ENCODE data around the gene HMCN2.

The HMCN2 gene

DNA sequence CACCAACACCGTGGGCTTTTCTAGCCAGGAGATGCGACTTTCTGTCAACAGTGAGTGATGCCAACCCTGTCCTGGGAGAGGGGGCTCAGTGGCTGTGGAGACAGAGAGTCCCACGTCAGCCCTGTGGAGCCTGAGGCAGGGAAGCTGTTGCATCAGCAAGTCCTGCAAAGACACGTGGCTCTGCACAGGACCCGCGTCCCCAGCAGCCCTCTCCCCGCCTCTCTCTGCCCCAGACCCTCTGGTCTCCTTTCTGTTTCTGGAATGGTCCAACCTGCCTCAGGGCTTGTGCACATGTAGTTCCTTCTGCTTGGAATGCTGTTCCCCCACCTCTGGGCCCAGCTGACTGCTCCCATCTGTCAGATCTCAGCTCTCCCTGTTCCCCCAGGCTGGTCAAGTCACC, 60.4 kb downstream of the HMCN2 start:
- Histone ChIP-seq H2BK12ac (ENCODE audit: low read length in 2 of 2) (peak overlapping the region in 1 of 2 experiments; percentile 0), H3K4me2 (ENCODE audit: low read length, poor library complexity, severe bottlenecking) (no peak overlapping the region), H2BK5ac (ENCODE audit: low read depth, low read length, poor library complexity, severe bottlenecking) (no peak overlapping the region), H3K36me3 (ENCODE audit: control insufficient read depth in 1 of 2, insufficient read depth in 2 of 2, low read depth in 1 of 2, low read length in 2 of 2) (no peaks in the 10 kb centered on the region), H3K4me3 (ENCODE audit: insufficient read depth in 1 of 2, low read depth in 1 of 2, low read length in 2 of 2) (no peak overlapping the region), H3K9me3 (ENCODE audit: control insufficient read depth, low read length) (no peaks in the 10 kb centered on the region), H3K79me1 (replicated peaks; ENCODE audit: low read length, poor library complexity, severe bottlenecking) (no peaks in the 10 kb centered on the region), H3K27me3 (ENCODE audit: control insufficient read depth in 1 of 2, insufficient read depth in 1 of 2, low read length in 2 of 2) (peaks cover 78 to 91% of the 10 kb centered on the region in 2 experiments), H4K91ac (ENCODE audit: low read length) (no peak overlapping the region), H3K27ac (ENCODE audit: low read length, poor library complexity, severe bottlenecking) (no peak overlapping the region), H3K4ac (ENCODE audit: low read depth in 1 of 2, low read length in 2 of 2) (no peak overlapping the region), H3K18ac (ENCODE audit: low read depth in 1 of 2, low read length in 2 of 2) (no peak overlapping the region), H2AFZ (ENCODE audit: low read depth, low read length) (no peak overlapping the region), H2BK15ac (ENCODE audit: low read depth, poor library complexity, severe bottlenecking) (no peak overlapping the region), H3K14ac (ENCODE audit: low read length in 2 of 2) (no peak overlapping the region), H3K23ac (ENCODE audit: low read length in 2 of 2) (no peak overlapping the region), H3K4me1 (ENCODE audit: control insufficient read depth, insufficient read depth, low read depth, low read length) (peaks cover 15% of the 10 kb centered on the region), H2AK5ac (ENCODE audit: low read length, severe bottlenecking) (no peak overlapping the region), H2BK120ac (ENCODE audit: low read depth, low read length) (no peak overlapping the region), H3K9ac (ENCODE audit: low read length) (no peak overlapping the region), H4K8ac (ENCODE audit: low read length) (no peak overlapping the region)
- DNase-seq: no peak
- 83% methylated on average over 7 of the region's 7 CpGs for WGBS

DNA sequence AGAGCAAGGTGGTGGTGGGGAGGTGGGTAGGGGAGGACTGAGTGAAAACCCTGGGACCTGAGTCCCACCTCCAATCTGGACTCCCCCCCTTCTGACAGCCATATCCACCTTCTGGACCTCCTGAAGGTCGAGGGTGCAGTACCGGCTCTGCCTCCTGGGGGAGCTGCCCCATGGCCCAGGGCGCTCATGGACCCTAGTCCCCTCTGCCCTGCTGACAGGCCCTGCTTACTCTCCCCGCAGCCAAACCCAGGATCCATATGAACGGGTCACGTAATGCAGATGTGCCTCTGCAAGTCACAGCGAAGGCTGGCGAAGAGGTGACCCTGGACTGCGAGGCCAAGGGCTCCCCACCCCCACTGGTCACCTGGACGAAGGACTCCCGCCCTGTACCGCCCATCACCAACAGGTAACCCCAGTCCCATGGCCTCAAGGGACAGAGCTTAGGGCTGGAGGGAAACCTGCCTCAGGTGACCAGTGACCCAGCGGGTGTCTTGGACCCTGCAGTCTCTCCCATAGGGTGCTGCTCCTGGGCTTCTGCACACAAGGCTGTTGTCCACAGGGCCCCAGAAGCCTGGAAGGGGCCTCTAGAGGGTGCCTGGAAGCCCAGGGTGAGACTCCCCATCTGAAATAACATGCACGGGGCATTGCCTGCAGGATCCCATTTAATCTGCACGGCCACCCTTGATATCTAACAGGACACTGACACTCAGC, 61.7 kb downstream of the HMCN2 start:
- Histone ChIP-seq H3K36me3 (ENCODE audit: control insufficient read depth in 1 of 2, insufficient read depth in 2 of 2, low read depth in 1 of 2, low read length in 2 of 2) (no peaks in the 10 kb centered on the region), H3K4me3 (ENCODE audit: insufficient read depth in 1 of 2, low read depth in 1 of 2, low read length in 2 of 2) (peak overlapping the region in 1 of 2 experiments; percentile 44), H3K9ac (ENCODE audit: low read length) (no peak overlapping the region), H2BK5ac (ENCODE audit: low read depth, low read length, poor library complexity, severe bottlenecking) (no peak overlapping the region), H2AK5ac (ENCODE audit: low read length, severe bottlenecking) (no peak overlapping the region), H2BK120ac (ENCODE audit: low read depth, low read length) (no peak overlapping the region), H2BK12ac (ENCODE audit: low read length in 2 of 2) (no peak overlapping the region), H2AFZ (ENCODE audit: low read depth, low read length) (no peak overlapping the region), H4K8ac (ENCODE audit: low read length) (no peak overlapping the region), H3K27me3 (ENCODE audit: control insufficient read depth in 1 of 2, insufficient read depth in 1 of 2, low read length in 2 of 2) (peaks cover 80 to 91% of the 10 kb centered on the region in 2 experiments), H3K27ac (ENCODE audit: low read length, poor library complexity, severe bottlenecking) (no peak overlapping the region), H2BK15ac (ENCODE audit: low read depth, poor library complexity, severe bottlenecking) (no peak overlapping the region), H3K4me1 (ENCODE audit: control insufficient read depth, insufficient read depth, low read depth, low read length) (peaks cover 15% of the 10 kb centered on the region), H3K4ac (ENCODE audit: low read depth in 1 of 2, low read length in 2 of 2) (no peak overlapping the region), H3K14ac (ENCODE audit: low read length in 2 of 2) (no peak overlapping the region), H4K91ac (ENCODE audit: low read length) (no peak overlapping the region), H3K9me3 (ENCODE audit: control insufficient read depth, low read length) (no peaks in the 10 kb centered on the region), H3K18ac (ENCODE audit: low read depth in 1 of 2, low read length in 2 of 2) (no peak overlapping the region), H3K79me1 (replicated peaks; ENCODE audit: low read length, poor library complexity, severe bottlenecking) (no peaks in the 10 kb centered on the region), H3K23ac (ENCODE audit: low read length in 2 of 2) (no peak overlapping the region), H3K4me2 (ENCODE audit: low read length, poor library complexity, severe bottlenecking) (no peak overlapping the region)
- DNase-seq: no peak
- 67% methylated on average over 15 of the region's 15 CpGs for WGBS

DNA sequence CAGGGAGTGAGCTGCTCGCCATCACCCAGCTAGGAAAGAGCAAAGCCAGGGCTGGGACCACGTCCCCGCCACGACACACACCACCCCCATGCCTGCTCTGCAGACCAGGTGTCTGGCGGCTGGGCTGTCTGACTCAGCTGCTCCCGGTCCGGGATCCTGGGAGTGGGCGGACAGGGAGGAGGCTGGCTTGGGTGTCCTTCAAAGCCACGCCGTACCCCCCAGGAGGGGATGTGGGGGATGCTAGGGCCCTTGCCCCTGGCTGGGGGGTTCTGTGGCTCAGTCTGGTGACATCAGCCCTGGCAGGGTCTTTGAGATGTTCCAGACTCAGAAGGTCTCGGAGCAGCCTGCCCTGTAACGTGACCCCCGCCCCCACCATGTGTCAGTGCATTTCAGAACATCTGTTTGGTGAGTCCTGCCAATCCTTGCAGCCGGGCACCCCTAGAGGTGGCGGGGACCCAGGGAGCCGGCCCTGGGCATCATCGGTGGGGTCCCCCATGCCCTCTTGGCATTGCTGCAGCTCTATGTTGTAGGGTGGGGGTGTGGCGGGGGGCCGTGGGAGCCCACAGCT, 62.3 kb downstream of the HMCN2 start:
- Histone ChIP-seq H3K9ac (ENCODE audit: low read length) (no peak overlapping the region), H3K4ac (ENCODE audit: low read depth in 1 of 2, low read length in 2 of 2) (no peak overlapping the region), H3K4me3 (ENCODE audit: insufficient read depth in 1 of 2, low read depth in 1 of 2, low read length in 2 of 2) (peak overlapping the region in 1 of 2 experiments; percentile 44), H2BK15ac (ENCODE audit: low read depth, poor library complexity, severe bottlenecking) (no peak overlapping the region), H2BK12ac (ENCODE audit: low read length in 2 of 2) (no peak overlapping the region), H3K79me1 (replicated peaks; ENCODE audit: low read length, poor library complexity, severe bottlenecking) (no peaks in the 10 kb centered on the region), H2BK120ac (ENCODE audit: low read depth, low read length) (no peak overlapping the region), H3K36me3 (ENCODE audit: control insufficient read depth in 1 of 2, insufficient read depth in 2 of 2, low read depth in 1 of 2, low read length in 2 of 2) (no peaks in the 10 kb centered on the region), H3K9me3 (ENCODE audit: control insufficient read depth, low read length) (no peaks in the 10 kb centered on the region), H3K4me1 (ENCODE audit: control insufficient read depth, insufficient read depth, low read depth, low read length) (peaks cover 15% of the 10 kb centered on the region), H2AFZ (ENCODE audit: low read depth, low read length) (no peak overlapping the region), H3K23ac (ENCODE audit: low read length in 2 of 2) (no peak overlapping the region), H4K91ac (ENCODE audit: low read length) (peak overlapping the region; percentile 41), H4K8ac (ENCODE audit: low read length) (no peak overlapping the region), H3K18ac (ENCODE audit: low read depth in 1 of 2, low read length in 2 of 2) (peak overlapping the region in 1 of 2 experiments; percentile 38), H3K4me2 (ENCODE audit: low read length, poor library complexity, severe bottlenecking) (no peak overlapping the region), H3K27ac (ENCODE audit: low read length, poor library complexity, severe bottlenecking) (no peak overlapping the region), H3K27me3 (ENCODE audit: control insufficient read depth in 1 of 2, insufficient read depth in 1 of 2, low read length in 2 of 2) (peaks cover 81 to 91% of the 10 kb centered on the region in 2 experiments), H3K14ac (ENCODE audit: low read length in 2 of 2) (no peak overlapping the region), H2BK5ac (ENCODE audit: low read depth, low read length, poor library complexity, severe bottlenecking) (no peak overlapping the region), H2AK5ac (ENCODE audit: low read length, severe bottlenecking) (no peak overlapping the region)
- WGBS: 20% methylated on average over 19 of the region's 19 CpGs
- peak; percentile 64 for DNase-seq

DNA sequence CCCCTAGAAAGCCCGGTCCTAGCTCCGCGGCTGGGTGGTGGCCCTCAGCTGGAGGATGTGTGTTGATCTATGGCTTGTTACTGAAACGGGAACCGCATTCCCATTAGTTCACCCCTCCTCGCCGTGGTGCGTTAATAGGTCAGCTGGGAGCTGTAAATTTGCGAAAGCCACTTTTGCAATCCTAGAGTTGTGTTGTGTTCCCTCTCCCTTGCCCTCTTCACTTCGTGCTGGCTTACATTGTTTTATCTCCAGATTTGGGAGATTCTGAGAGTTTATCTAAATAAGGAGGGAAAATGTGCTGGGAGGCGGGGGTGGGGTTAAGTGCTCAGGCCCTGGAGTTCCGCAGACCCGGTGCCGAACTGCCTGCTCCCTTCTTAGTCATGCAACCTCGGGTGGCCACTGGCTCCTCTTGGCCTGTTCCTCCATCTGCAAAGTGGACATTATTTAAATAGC, 62.8 kb downstream of the HMCN2 start:
- no peak overlapping the region for H4K8ac ChIP-seq (ENCODE audit: low read length)
- H3K9ac ChIP-seq (ENCODE audit: low read length): no peak overlapping the region
- no peak overlapping the region for H2AK5ac ChIP-seq (ENCODE audit: low read length, severe bottlenecking)
- H2BK5ac ChIP-seq (ENCODE audit: low read depth, low read length, poor library complexity, severe bottlenecking): no peak overlapping the region
- H3K9me3 ChIP-seq (ENCODE audit: control insufficient read depth, low read length): no peaks in the 10 kb centered on the region
- WGBS: 0% methylated on average over 9 of the region's 15 CpGs
- H4K91ac ChIP-seq (ENCODE audit: low read length): no peak overlapping the region
- no peak overlapping the region for H3K4ac ChIP-seq (ENCODE audit: low read depth in 1 of 2, low read length in 2 of 2)
- no peak overlapping the region for H2BK120ac ChIP-seq (ENCODE audit: low read depth, low read length)
- DNase-seq: peak; percentile 79
- no peak overlapping the region for H3K4me2 ChIP-seq (ENCODE audit: low read length, poor library complexity, severe bottlenecking)
- no peak overlapping the region for H3K14ac ChIP-seq (ENCODE audit: low read length in 2 of 2)
- H3K4me1 ChIP-seq (ENCODE audit: control insufficient read depth, insufficient read depth, low read depth, low read length): peaks cover 17% of the 10 kb centered on the region
- no peaks in the 10 kb centered on the region for H3K36me3 ChIP-seq (ENCODE audit: control insufficient read depth in 1 of 2, insufficient read depth in 2 of 2, low read depth in 1 of 2, low read length in 2 of 2)
- no peak overlapping the region for H2AFZ ChIP-seq (ENCODE audit: low read depth, low read length)
- H2BK15ac ChIP-seq (ENCODE audit: low read depth, poor library complexity, severe bottlenecking): no peak overlapping the region
- H3K18ac ChIP-seq (ENCODE audit: low read depth in 1 of 2, low read length in 2 of 2): no peak overlapping the region
- no peak overlapping the region for H3K23ac ChIP-seq (ENCODE audit: low read length in 2 of 2)
- H3K4me3 ChIP-seq (ENCODE audit: insufficient read depth in 1 of 2, low read depth in 1 of 2, low read length in 2 of 2): no peak overlapping the region
- H3K79me1 ChIP-seq (replicated peaks; ENCODE audit: low read length, poor library complexity, severe bottlenecking): no peaks in the 10 kb centered on the region
- no peak overlapping the region for H3K27ac ChIP-seq (ENCODE audit: low read length, poor library complexity, severe bottlenecking)
- H3K27me3 ChIP-seq (ENCODE audit: control insufficient read depth in 1 of 2, insufficient read depth in 1 of 2, low read length in 2 of 2): peaks cover 80 to 91% of the 10 kb centered on the region in 2 experiments
- no peak overlapping the region for H2BK12ac ChIP-seq (ENCODE audit: low read length in 2 of 2)

Measured in mesenchymal stem cell (in vitro differentiated cells and primary cell).